HepG2 (cell line): Measurements from ENCODE around the gene PLEKHD1. TPM values are rescaled to one million over a fixed set of nuclear protein-coding genes. Genes with fewer than 3 reads are reported as not detected.

Source experiments
- ATAC-seq: fragments of 200-7000 bp; cut with Tn5 transposase; 3 replicates; pipeline ENCODE4 v1.9.1; 2020; ENCODE audit warnings: mild to moderate bottlenecking, moderate library complexity
- BruUV-seq: library from RNA; stranded (reverse); fragments of 400-500 nt; replicated peaks from 2 replicates; lab custom pipeline; 2021; lab: Mats Ljungman, UMichigan
- CTCF ChIA-PET: fragments of 300-600 bp; formaldehyde crosslinking; extraction: SDS; loops from one replicate; lab custom pipeline; 2021; ENCODE audit warnings: low total read pairs, inconsistent platforms, low intra/inter-chr PET ratio; lab: Yijun Ruan, JAX
- POLR2A ChIA-PET: fragments of 350-600 bp; sonication (Branson Sonifier 250); formaldehyde crosslinking; loops from one replicate; lab custom pipeline; 2020; ENCODE audit warnings: antibody characterized with exemption, inconsistent platforms; lab: Yijun Ruan, JAX
- DNase-seq: peaks from one replicate; pipeline ENCODE4 v3.0.0-alpha.2; 2015; ENCODE audit warnings: low spot score
- FAIRE-seq: peaks from 3 replicates; lab custom pipeline; 2011; peaks lifted over from hg19 to GRCh38; lab: Jason Lieb, UNC
- H2AFZ ChIP-seq: one replicate; pipeline ENCODE4 v1.6.1; 2011; ENCODE audit warnings: low read length, inconsistent platforms
- H3K27ac ChIP-seq: fragments of 300-600 bp; 3 replicates; pipeline ENCODE4 v1.8.0; 2011; ENCODE audit warnings: mixed run types, mild to moderate bottlenecking, mixed read lengths, low read length, inconsistent platforms; ENCODE audit not compliant: insufficient read depth; ENCODE audit errors: extremely low read length
- H3K27me3 ChIP-seq, 2 experiments: fragments of 200-600 bp in 1 of 2; 2 replicates in 1 of 2; 3 replicates in 1 of 2; pipeline versions ENCODE4 v1.6.0 to v1.8.0; 2011; ENCODE audit warnings: low read length in 2 of 2, mild to moderate bottlenecking in 2 of 2, moderate library complexity in 2 of 2, inconsistent platforms in 1 of 2; ENCODE audit not compliant: insufficient read depth in 2 of 2, control insufficient read depth in 1 of 2
- H3K36me3 ChIP-seq, 2 experiments: fragments of 200-600 bp in 1 of 2; replicated peaks in 1 of 2; 2 replicates in 1 of 2; 3 replicates in 1 of 2; pipeline versions ENCODE4 v1.5.1 to v1.8.0; 2011; ENCODE audit warnings: low read length in 2 of 2, inconsistent platforms in 1 of 2; ENCODE audit not compliant: insufficient read depth in 2 of 2, control insufficient read depth in 1 of 2
- H3K4me1 ChIP-seq: 2 replicates; pipeline ENCODE4 v1.5.1; 2012; ENCODE audit warnings: low read length, inconsistent platforms; ENCODE audit not compliant: insufficient read depth
- H3K4me2 ChIP-seq: 2 replicates; pipeline ENCODE4 v1.6.0; 2011; ENCODE audit warnings: low read depth, low read length, inconsistent platforms
- H3K4me3 ChIP-seq, 3 experiments: fragments of 200-600 bp in 1 of 3; sonication (generic), shearing (Covaris generic) in 1 of 3; replicated peaks in 1 of 3; 2 replicates each; pipeline ENCODE4 v1.5.1; 2011 to 2016; ENCODE audit warnings: low read length in 3 of 3, inconsistent platforms in 2 of 3, low read depth in 2 of 3, mild to moderate bottlenecking in 2 of 3, control low read depth in 1 of 3, mixed read lengths in 1 of 3; ENCODE audit not compliant: insufficient read depth in 1 of 3
- H3K79me2 ChIP-seq: one replicate; pipeline ENCODE4 v1.6.1; 2011; ENCODE audit warnings: low read length, inconsistent platforms; ENCODE audit not compliant: insufficient read depth
- H3K9ac ChIP-seq: 2 replicates; pipeline ENCODE4 v1.6.0; 2011; ENCODE audit warnings: mild to moderate bottlenecking, low read depth, low read length, inconsistent platforms; ENCODE audit not compliant: insufficient read depth
- H3K9me3 ChIP-seq: 2 replicates; pipeline ENCODE4 v1.5.1; 2012; ENCODE audit warnings: mild to moderate bottlenecking, low read length
- H4K20me1 ChIP-seq: 2 replicates; pipeline ENCODE4 v1.6.0; 2011; ENCODE audit warnings: inconsistent platforms, mild to moderate bottlenecking, low read length, moderate library complexity; ENCODE audit not compliant: insufficient read depth
- HNRNPH1 ChIP-seq: fragments of 200-400 bp; formaldehyde crosslinking; optimal IDR thresholded peaks from 2 replicates; pipeline ENCODE3; 2017; ENCODE audit warnings: mild to moderate bottlenecking, low read depth, low read length
- KAT7 ChIP-seq: IDR thresholded peaks from 2 replicates; pipeline ENCODE4 v1.6.1; 2018; ENCODE audit warnings: borderline replicate concordance, missing compliant biosample characterization
- TEAD2 ChIP-seq: sonication (generic); formaldehyde crosslinking; IDR thresholded peaks from 2 replicates; pipeline ENCODE4 v1.9.0; 2021; ENCODE audit warnings: missing genetic modification reagents
- TMF1 ChIP-seq: sonication (generic); formaldehyde crosslinking; IDR thresholded peaks from 2 replicates; pipeline ENCODE4 v1.8.1; 2022; ENCODE audit warnings: low read depth, missing genetic modification reagents
- ZNF138 ChIP-seq: sonication (generic); formaldehyde crosslinking; IDR thresholded peaks from 2 replicates; pipeline ENCODE4 v1.5.0; 2020; ENCODE audit warnings: mild to moderate bottlenecking, low read depth, missing genetic modification reagents
- ZNF329 ChIP-seq: sonication (generic); formaldehyde crosslinking; IDR thresholded peaks from 2 replicates; pipeline ENCODE4 v1.9.0; 2021; ENCODE audit warnings: low read depth, mild to moderate bottlenecking, missing genetic modification reagents
- WGBS: methylation state at CpG from one replicate; pipeline ENCODE4 v1.1.6; 2017; ENCODE audit warnings: low lambda C conversion rate; 5-methylcytosine and 5-hydroxymethylcytosine counted together
- in situ Hi-C: cut with HindIII; loops from 2 replicates; pipeline ENCODE4 v1.10.0; 2017; ENCODE audit warnings: low pct_unique_long_range_greater_than_20kb; ENCODE audit not compliant: extremely low pct_ligation_motif_present
- intact Hi-C: fragments of 100-400 bp; cut with micrococcal nuclease; formaldehyde crosslinking; loops from one replicate; pipeline ENCODE4 v1.10.0; 2022; ENCODE audit not compliant: unreplicated experiment
- polyA plus RNA-seq, 8 experiments: library from polyadenylated mRNA; depleted of rRNA in 3 of 8; stranded (reverse) in 7 of 8; unstranded in 1 of 8; fragments of >200 nt; fragmentation: Illumina TruSeq in 4 of 8; extraction: Trizol in 4 of 8; gene quantifications; 2 replicates each; pipeline versions ENCODE4 v1.2.1 to v1.2.3, GENCODE V29; 2011 to 2016; ENCODE audit warnings: low read depth in 4 of 8, missing spikeins in 1 of 8, mixed read lengths in 1 of 8; ENCODE audit not compliant: insufficient read depth in 1 of 8
- total RNA-seq, 5 experiments: library from RNA; depleted of rRNA; stranded (reverse); fragments of >200 nt; fragmentation: Illumina TruSeq; extraction: Trizol; gene quantifications; 2 replicates each; pipeline ENCODE4 v1.2.3, GENCODE V29; 2016; ENCODE audit warnings: low read depth in 1 of 5

The PLEKHD1 gene
- total and polyA plus RNA-seq, 2 of the 13 experiments (the other 11 are each of a cell fraction or from before 2014, with no cell fraction given) = 0.01 TPM; not detected in 1

GRCh38 chr14:69506241-69506595 is 21.7 kb downstream of the PLEKHD1 start:
- WGBS = 0% methylated on average over 1 of the region's 1 CpG
- FAIRE-seq (no peak), DNase-seq (no peak), ATAC-seq (no peak; the same call in 2 of the 3 replicates)
- Histone ChIP-seq H3K4me3 (no peak overlapping the region), H3K4me1 (peaks cover 15% of the 10 kb centered on the region), H3K9ac (no peak overlapping the region), H3K4me2 (peak overlapping the region; percentile 38; the same call in 1 of the 2 replicates), H3K27me3 (peaks cover 0 to 2% of the 10 kb centered on the region in 2 experiments; a peak in 2 of 5 replicates), H4K20me1 (no peaks in the 10 kb centered on the region), H3K79me2 (no peaks in the 10 kb centered on the region), H3K9me3 (no peaks in the 10 kb centered on the region), H2AFZ (no peak overlapping the region), H3K36me3 (no peaks in the 10 kb centered on the region), H3K27ac (no peak overlapping the region)
- in situ Hi-C loops (no loop called here), intact Hi-C loops (no loop called here)
- no TSS peak for BruUV-seq
- TF ChIP-seq ZNF138 (no peak), ZNF329 (0 out of 2 replicates have a peak, but pooled peaks have one; percentile 50)
- ChIA-PET CTCF (no interaction called here), POLR2A (no interaction called here)

GRCh38 chr14:69518289-69519101 is 34.0 kb downstream of the PLEKHD1 start:
- FAIRE-seq (no peak), DNase-seq (no peak), ATAC-seq (no peak)
- no TSS peak for BruUV-seq
- in situ Hi-C loops (no loop called here), intact Hi-C loops (no loop called here)
- Histone ChIP-seq H3K4me2 (no peak overlapping the region), H3K79me2 (no peaks in the 10 kb centered on the region), H3K27ac (no peak overlapping the region), H3K4me3 (no peak overlapping the region), H3K9ac (no peak overlapping the region), H4K20me1 (no peaks in the 10 kb centered on the region), H3K4me1 (no peaks in the 10 kb centered on the region), H3K9me3 (no peaks in the 10 kb centered on the region; the same call in 1 of the 2 replicates), H3K27me3 (peaks cover 0 to 7% of the 10 kb centered on the region in 2 experiments; a peak in 3 of 5 replicates), H2AFZ (no peak overlapping the region), H3K36me3 (no peaks in the 10 kb centered on the region)
- WGBS = 17% methylated on average over 4 of the region's 4 CpGs
- ChIA-PET CTCF (no interaction called here), POLR2A (no interaction called here)
- TF ChIP-seq KAT7 (no peak), TMF1 (CRISPR knock-in tag) (no peak), TEAD2 (CRISPR knock-in tag) (no peak), HNRNPH1 (no peak)
